HEK293 (cell line): ENCODE data around the gene SENP7.

Source experiments
- KLF10 ChIP-seq: fragments of 450-650 bp; IDR thresholded peaks from 2 replicates; pipeline ENCODE4 v1.5.1; 2018; ENCODE audit warnings: missing biosample characterization, mild to moderate bottlenecking, missing genetic modification characterization
- YY1 ChIP-seq: fragments of 450-650 bp; formaldehyde crosslinking; IDR thresholded peaks from 2 replicates; pipeline ENCODE4 v1.5.1; 2018; ENCODE audit warnings: missing biosample characterization, missing genetic modification characterization
- ZNF747 ChIP-seq: fragments of 450-650 bp; formaldehyde crosslinking; IDR thresholded peaks from 2 replicates; pipeline ENCODE4 v1.5.1; 2016; ENCODE audit warnings: missing biosample characterization, missing genetic modification characterization
- TF ChIP-seq, protein P1 (sequence below): fragments of 450-650 bp; formaldehyde crosslinking; IDR thresholded peaks from 2 replicates; pipeline ENCODE4 v1.5.1; 2016; ENCODE audit warnings: missing biosample characterization, missing genetic modification characterization
- TF ChIP-seq, protein P2 (sequence below): fragments of 450-650 bp; formaldehyde crosslinking; IDR thresholded peaks from 2 replicates; pipeline ENCODE4 v1.5.1; 2016; ENCODE audit warnings: missing biosample characterization, missing genetic modification characterization
- TF ChIP-seq, protein P3 (sequence below): fragments of 450-650 bp; formaldehyde crosslinking; IDR thresholded peaks from 2 replicates; pipeline ENCODE4 v1.5.1; 2016; ENCODE audit warnings: missing biosample characterization, missing genetic modification characterization
- TF ChIP-seq, protein P4 (sequence below): fragments of 450-650 bp; formaldehyde crosslinking; IDR thresholded peaks from 2 replicates; pipeline ENCODE4 v1.5.1; 2016; ENCODE audit warnings: missing biosample characterization, missing genetic modification characterization

DNA sequence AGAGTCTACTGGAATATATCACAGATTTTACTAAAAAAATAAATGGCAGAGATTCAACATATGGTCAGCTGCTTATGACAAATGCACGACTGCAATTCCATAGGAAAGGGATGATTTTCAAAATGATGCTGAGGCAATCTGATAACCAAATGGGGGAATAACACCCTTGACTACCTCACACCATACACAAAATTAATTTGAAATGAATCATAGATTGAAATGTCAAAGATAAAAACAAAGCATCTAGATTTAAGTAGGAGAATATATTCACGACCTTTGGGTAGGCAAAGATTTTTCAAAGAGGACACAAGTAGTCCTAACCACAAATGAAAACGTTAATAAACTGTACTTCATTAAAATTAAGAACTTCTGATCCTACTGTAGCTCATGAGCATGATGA is 11.2 kb downstream of the SENP7 start:
- TF ChIP-seq YY1: no peak
- no peak for TF ChIP-seq KLF10
- TF ChIP-seq, protein P1, sequence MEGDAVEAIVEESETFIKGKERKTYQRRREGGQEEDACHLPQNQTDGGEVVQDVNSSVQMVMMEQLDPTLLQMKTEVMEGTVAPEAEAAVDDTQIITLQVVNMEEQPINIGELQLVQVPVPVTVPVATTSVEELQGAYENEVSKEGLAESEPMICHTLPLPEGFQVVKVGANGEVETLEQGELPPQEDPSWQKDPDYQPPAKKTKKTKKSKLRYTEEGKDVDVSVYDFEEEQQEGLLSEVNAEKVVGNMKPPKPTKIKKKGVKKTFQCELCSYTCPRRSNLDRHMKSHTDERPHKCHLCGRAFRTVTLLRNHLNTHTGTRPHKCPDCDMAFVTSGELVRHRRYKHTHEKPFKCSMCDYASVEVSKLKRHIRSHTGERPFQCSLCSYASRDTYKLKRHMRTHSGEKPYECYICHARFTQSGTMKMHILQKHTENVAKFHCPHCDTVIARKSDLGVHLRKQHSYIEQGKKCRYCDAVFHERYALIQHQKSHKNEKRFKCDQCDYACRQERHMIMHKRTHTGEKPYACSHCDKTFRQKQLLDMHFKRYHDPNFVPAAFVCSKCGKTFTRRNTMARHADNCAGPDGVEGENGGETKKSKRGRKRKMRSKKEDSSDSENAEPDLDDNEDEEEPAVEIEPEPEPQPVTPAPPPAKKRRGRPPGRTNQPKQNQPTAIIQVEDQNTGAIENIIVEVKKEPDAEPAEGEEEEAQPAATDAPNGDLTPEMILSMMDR (tag by site-specific recombination): no peak
- TF ChIP-seq, protein P2, sequence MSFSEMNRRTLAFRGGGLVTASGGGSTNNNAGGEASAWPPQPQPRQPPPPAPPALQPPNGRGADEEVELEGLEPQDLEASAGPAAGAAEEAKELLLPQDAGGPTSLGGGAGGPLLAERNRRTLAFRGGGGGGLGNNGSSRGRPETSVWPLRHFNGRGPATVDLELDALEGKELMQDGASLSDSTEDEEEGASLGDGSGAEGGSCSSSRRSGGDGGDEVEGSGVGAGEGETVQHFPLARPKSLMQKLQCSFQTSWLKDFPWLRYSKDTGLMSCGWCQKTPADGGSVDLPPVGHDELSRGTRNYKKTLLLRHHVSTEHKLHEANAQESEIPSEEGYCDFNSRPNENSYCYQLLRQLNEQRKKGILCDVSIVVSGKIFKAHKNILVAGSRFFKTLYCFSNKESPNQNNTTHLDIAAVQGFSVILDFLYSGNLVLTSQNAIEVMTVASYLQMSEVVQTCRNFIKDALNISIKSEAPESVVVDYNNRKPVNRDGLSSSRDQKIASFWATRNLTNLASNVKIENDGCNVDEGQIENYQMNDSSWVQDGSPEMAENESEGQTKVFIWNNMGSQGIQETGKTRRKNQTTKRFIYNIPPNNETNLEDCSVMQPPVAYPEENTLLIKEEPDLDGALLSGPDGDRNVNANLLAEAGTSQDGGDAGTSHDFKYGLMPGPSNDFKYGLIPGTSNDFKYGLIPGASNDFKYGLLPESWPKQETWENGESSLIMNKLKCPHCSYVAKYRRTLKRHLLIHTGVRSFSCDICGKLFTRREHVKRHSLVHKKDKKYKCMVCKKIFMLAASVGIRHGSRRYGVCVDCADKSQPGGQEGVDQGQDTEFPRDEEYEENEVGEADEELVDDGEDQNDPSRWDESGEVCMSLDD (tag by site-specific recombination): no peak
- TF ChIP-seq ZNF747 (tag by site-specific recombination): no peak
- TF ChIP-seq, protein P3, sequence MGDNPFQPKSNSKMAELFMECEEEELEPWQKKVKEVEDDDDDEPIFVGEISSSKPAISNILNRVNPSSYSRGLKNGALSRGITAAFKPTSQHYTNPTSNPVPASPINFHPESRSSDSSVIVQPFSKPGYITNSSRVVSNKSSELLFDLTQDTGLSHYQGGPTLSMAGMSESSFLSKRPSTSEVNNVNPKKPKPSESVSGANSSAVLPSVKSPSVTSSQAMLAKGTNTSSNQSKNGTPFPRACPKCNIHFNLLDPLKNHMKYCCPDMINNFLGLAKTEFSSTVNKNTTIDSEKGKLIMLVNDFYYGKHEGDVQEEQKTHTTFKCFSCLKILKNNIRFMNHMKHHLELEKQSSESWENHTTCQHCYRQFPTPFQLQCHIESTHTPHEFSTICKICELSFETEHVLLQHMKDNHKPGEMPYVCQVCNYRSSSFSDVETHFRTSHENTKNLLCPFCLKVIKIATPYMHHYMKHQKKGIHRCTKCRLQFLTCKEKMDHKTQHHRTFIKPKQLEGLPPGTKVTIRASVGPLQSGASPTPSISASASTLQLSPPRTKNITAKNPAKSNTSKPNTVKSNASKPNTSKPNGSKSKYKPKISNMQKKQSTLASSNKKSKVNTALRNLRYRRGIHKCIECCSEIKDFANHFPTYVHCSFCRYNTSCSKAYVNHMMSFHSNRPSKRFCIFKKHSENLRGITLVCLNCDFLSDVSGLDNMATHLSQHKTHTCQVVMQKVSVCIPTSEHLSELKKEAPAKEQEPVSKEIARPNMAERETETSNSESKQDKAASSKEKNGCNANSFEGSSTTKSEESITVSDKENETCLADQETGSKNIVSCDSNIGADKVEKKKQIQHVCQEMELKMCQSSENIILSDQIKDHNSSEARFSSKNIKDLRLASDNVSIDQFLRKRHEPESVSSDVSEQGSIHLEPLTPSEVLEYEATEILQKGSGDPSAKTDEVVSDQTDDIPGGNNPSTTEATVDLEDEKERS (tag by site-specific recombination): no peak
- TF ChIP-seq, protein P4, sequence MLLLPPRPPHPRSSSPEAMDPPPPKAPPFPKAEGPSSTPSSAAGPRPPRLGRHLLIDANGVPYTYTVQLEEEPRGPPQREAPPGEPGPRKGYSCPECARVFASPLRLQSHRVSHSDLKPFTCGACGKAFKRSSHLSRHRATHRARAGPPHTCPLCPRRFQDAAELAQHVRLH (tag by site-specific recombination): no peak
